Kidney glomerular epithelial cell (primary cell): ENCODE results near the gene OR4Q3.
"Not testable (repeated sequence)": the region's sequence is repeated elsewhere in the genome, so short reads cannot be mapped to it uniquely, and the experiment has no call there.

ENCODE experiments used
- DNase-seq: peaks from one replicate; lab custom pipeline; 2025; lab: John Stamatoyannopoulos, UW

Gene OR4Q3

GRCh38 chr14:19743256-19743655 is at the start of gene OR4Q3:
Gene OR4Q3, plus strand, starts transcription at chr14:19743571.
- DNase-seq, result no peak

- no peak for DNase-seq
Measured at GRCh38 chr14:19729359-19729758, 14.0 kb upstream of the OR4Q3 start.

GRCh38 chr14:19729763-19730162 is 13.6 kb upstream of the OR4Q3 start:
- no peak for DNase-seq

GRCh38 chr14:19733893-19734292 is 9.5 kb upstream of the OR4Q3 start:
- DNase-seq, result not testable (repeated sequence)

GRCh38 chr14:19752316-19752715 is 8.9 kb downstream of the OR4Q3 start:
- DNase-seq, result not testable (repeated sequence)

GRCh38 chr14:19754172-19754571 is 10.8 kb downstream of the OR4Q3 start:
- DNase-seq, result no peak

GRCh38 chr14:19771491-19771890 is 28.1 kb downstream of the OR4Q3 start:
- not testable (repeated sequence) for DNase-seq

GRCh38 chr14:19771895-19772430 is 28.6 kb downstream of the OR4Q3 start:
- DNase-seq, result no peak

- DNase-seq, result not testable (repeated sequence)
Measured at GRCh38 chr14:19772454-19772853, 29.1 kb downstream of the OR4Q3 start.

- not testable (repeated sequence) for DNase-seq
Measured at GRCh38 chr14:19773204-19773603, 29.8 kb downstream of the OR4Q3 start, which contains the start of gene OR4M1. Gene OR4M1, plus strand, starts transcription at chr14:19773504. Its CDS starts 6,819 bp downstream, at chr14:19780323.

GRCh38 chr14:19775587-19775986 is 32.2 kb downstream of the OR4Q3 start:
- no peak for DNase-seq

GRCh38 chr14:19785848-19786247 is 42.5 kb downstream of the OR4Q3 start:
- DNase-seq, result not testable (repeated sequence)

GRCh38 chr14:19787318-19787717 is 43.9 kb downstream of the OR4Q3 start:
- not testable (repeated sequence) for DNase-seq

GRCh38 chr14:19788150-19788549 is 44.8 kb downstream of the OR4Q3 start:
- not testable (repeated sequence) for DNase-seq

- DNase-seq, result not testable (repeated sequence)
Measured at GRCh38 chr14:19796520-19797108, 53.2 kb downstream of the OR4Q3 start.
